HK-2 (cell line): Measurements from ENCODE around the gene B4GALT1.
"Not testable (repeated sequence)": the region's sequence is repeated elsewhere in the genome, so short reads cannot be mapped to it uniquely, and the experiment has no call there.

ENCODE experiments used
- DNase-seq: peaks from one replicate; pipeline ENCODE4 v3.0.0-alpha.2; 2018; ENCODE audit not compliant: unreplicated experiment

The B4GALT1 gene

DNA sequence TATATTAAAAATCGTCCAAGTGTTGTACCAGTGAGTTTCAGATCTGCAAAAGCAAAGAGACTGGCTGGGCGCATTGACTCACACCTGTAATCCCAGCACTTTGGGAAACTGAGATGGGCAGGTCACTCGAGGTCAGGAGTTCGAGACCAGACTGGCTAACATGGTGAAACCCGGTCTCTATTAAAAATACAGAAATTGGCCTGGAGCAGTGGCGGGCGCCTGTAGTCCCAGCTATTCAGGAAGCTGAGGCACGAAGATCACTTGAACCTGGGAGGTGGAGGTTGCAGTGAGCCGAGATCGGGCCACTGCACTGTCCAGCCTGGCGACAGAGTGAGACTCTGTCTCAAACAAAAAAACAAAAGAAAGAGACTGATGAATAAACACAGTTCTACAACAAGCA, 18.3 kb upstream of the B4GALT1 start:
- DNase-seq, result no peak

DNA sequence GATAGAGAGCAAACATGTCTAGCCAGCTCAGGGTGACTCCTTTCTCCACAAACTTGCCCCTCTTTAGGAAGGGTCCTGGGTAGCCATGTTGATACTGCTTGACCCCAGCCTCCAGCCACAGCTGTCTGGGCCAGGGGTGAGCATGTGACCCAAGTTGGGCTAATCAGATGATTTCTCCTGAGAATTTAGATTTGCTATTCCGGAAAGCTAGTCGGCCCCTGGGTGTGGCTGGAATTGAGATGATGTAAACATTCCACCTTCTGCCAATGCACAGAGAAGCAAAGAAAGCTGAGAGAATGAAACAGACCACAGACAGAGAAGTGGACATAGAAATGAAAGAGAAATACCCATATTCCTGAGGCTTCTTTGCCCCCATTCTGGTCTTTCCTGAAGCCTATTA, 17.8 kb upstream of the B4GALT1 start:
- no peak for DNase-seq

DNA sequence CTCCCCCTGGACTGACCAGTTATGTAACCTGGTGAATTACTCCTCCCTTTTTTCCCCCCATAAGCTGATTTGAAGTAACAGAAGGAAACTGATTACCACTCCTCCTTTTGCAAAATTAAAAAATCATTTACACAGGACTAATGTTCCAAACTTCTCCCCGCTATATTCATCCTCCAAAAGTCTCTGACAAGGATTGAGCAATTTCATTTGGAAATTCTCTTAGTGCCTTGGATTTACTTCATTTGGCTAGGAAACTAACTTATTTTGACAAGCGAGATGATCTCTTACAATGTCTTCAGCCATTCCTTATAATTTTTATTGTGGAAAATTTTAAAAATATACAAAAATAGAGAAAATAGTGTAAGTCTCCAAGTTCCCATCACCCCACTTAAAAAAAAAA, 15.4 kb upstream of the B4GALT1 start:
- DNase-seq, result no peak

DNA sequence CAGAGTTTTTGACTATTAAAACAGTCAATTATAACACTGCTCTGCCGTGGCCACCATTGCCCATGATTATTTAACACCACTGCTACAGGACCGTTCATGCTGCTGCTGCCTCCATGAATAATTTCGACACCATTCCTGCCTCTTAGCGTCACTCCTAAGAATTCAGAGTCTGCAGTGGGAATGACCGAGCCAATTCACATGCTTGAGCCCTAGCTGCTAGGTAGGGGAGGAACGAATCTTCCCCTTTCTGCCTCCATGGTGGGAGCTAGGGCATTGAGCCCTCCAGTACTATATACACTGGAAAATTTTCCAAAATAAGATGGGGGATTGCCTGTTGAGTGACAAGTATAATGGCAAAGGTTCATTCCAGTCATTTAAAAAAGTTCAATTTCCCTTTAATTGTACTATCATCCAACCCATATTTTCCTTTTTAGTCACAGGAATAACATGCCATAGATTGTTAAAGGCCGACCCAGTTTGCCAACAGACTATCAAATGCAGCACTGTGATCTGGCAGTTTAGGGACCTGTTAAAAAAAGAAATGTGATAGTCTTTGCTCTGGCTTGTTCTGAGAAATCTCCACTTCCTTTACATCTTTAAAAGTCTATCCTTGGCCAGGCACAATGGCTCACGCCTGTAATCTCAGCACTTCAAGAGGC, 13.5 kb upstream of the B4GALT1 start:
- DNase-seq, result no peak

DNA sequence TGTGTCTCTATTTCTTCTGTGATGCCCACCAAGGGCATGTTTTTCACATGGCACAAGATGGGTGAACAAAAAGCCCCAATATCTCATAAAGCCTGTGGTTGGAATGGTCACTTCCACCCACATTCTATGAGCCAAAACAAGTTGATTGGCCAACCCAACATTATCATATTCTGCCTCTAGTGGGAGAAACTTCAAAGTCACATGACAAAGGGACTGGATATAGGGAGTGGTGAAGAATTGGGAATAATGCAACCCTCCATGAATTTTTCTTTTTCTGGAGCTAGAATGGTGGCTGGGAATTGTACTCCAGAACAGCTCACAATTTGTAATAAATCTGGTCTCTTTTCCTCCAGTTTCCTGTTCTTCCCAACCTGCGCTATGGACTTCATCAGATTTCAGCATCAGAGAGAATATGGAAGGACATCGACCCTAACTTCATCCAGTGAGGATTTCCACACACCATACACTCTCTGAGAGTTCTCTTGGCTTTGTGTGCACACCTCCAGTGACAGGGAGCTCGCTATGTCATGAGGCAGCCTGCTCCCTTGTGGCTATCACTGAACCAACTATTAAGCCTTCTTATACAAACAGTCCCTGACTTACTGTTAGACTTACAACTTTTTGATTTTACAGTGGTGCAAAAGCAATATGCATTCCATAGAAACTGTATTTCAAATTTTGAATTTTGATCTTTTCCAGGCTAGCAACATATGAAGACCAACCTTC, 12.0 kb upstream of the B4GALT1 start:
- DNase-seq, result no peak

DNA sequence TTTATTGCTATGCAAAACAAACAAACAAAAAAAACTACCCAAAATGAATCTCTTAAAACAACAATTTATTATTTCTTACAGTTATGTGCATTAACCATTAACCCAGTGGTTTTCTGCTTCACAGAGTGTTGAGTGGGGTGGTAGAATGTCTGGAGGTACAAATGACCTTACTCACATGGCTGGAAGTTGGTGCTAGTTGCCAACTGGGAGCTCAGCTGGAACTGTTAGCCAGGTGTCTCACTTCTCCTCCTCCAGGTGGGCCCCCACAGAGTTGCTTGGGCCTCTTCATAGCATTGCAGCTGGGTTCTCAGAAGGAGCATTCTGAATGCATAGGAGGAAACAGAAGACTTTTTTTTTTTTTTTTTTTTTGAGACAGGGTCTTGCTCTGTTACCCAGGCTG, 10.5 kb upstream of the B4GALT1 start:
- DNase-seq, result no peak

DNA sequence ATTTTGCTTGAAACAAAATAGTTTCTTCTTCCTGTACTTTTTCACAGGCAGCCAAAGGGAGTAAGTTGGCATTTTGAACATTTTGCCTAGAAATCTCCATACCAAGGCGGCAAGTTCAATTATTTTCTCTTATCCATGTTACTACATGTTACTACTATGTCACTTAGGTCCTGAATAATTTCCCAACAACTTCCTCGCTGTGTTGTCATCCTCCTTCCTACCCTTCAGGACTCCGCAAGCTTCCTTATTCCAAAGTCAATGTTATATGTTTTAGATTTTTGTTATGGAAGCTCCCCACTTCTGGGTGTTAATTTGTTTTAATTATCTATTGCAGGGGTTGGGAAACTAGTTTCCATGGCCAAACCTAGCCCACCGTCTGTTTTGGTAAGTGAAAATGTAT, 9.9 kb upstream of the B4GALT1 start:
- DNase-seq, result no peak

DNA sequence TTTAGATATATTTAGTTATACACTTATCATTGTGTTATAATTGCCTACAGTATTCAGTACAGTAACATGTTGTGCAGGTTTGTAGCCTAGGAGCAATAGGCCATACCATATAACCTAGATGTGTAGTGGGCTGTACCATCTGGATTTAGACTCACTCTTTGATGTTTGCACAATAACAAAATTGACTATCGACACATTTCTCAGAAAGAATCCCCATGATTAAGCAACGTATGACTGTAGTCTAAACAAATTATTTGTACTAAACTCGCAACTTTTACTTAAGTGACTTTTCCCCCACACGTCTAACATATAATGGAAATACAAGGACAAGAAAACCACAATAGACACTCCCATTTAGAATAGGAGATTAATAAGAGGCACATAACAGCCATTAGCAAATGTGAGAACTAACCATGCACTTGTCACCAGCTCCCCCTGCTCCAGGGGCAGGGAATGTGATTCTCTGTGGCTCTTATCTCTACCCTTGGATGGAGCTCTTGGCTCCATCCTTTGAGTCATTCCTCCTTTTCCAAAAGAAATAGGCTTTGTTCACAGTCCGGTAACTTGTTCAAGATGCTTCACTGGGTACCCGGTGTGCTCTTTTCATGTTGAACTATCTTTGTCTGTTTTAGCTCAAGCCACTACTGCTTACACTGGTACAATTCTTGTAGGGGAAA, 8.7 kb upstream of the B4GALT1 start:
- DNase-seq, result no peak

DNA sequence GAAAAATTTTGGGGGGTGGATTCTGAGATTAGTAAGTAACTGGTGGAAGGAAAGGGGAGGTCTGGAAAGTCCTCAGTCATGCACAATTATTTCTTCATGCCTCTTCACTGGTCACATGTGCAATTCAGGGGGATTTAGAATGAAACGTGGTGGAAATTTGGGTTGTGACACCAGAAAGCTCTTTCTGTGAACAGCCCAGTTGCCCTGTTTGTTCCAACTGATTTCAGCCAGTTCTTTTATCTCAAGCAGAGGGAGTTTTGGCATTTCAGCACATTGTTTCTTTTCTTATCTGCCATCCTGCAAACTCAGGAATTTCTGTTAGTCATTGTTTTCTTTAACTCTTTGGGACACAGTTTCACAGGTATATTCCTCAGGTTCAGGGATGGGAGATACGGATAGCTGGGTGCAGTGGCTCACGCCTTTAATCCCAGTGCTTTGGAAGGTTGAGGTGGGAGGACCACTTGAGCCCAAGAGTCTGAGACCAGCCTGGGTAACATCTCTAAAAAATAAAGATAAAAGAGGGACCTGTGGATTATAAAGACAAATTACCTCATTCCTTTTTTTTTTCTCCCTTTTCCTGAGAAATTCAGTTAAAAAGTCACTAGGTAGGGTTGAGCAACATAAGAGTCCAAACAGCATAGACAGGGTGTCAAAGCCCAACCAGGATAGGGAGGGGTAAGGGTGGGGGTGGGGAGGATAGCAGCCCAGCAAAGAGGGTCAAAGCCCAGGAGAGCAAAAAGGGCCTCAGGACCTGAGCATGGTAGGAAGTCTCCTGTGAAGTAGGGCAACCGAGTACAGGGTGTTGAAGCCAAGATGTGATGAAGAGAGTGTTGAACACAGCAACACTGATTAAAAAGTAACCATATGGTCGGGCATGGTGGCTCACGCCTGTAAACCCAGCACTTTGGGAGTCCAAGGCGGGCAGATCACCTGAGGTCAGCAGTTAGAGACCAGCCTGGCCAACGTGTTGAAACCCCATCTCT, 5.4 kb upstream of the B4GALT1 start:
- DNase-seq, result no peak

DNA sequence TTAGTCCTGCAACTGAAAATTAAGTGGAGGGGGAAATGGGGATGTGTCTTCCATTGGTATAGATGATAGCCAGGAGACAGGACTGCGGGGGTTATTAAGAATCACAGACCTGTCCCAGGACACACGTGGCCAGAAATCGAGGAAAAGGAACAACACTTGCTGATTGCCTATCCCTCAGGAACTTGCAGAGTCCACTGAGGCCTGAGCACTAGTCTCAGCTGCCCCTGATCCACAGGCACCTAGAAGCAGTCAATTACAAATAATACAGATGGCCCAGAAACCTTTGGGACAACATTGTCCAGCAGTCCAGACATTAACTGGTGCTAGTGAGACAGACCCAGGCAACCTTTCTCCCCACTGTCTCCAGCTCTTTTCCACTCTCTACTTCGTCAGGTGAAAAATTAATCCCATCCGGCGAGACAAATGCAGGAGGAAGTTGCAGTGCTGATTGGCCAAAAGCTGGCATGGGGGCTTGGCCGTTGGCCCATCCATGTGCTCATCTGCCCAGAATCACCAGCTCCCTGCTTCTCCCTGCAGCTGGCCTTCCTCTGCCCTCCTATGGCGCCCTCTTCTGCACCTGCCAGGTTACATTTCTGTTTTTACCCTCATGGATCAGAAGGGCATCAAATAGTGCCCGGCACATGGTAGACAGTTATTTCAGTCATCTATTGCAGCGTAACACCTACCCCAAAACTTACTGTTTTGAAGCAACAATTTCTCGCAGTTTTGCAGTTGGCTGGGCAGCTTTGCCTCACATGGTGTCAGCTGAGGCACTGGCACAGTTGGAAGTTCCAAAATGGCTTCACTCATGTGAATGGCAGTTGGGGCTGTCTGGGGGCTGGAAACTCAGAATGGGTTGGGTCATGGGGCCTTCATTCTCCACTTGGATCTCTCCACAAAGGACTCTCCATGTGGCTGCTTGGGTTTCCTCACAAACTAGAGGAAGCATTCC, 3.6 kb upstream of the B4GALT1 start:
- DNase-seq, result peak; percentile 56

DNA sequence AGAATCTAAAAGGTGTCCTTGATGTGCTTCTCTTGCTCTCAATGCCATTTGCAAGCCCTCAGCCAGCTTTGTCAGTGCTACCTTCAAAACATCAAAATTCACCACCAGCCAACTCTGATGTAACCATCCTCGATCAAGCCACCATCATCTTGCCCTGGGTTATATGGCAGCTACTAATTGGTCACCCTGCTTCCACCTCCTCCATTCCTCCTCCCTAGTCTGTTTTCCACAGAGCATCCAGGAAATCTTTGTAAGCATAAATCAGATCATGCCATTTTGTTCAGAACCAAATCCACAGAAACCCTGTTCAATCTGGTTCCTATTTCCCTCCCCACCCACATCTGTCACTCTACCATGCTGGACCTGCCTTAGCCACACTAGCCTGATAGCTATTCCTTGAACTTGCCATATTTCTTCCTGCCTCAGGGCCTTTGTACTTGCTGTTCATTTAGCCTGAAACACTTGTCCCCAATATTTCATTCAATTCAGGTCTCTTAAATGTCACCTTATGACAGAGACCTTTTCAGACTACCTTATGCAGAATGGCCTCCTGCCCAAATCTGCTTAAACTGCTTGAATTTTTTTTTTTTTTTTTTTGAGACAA, 1.9 kb upstream of the B4GALT1 start:
- no peak for DNase-seq

DNA sequence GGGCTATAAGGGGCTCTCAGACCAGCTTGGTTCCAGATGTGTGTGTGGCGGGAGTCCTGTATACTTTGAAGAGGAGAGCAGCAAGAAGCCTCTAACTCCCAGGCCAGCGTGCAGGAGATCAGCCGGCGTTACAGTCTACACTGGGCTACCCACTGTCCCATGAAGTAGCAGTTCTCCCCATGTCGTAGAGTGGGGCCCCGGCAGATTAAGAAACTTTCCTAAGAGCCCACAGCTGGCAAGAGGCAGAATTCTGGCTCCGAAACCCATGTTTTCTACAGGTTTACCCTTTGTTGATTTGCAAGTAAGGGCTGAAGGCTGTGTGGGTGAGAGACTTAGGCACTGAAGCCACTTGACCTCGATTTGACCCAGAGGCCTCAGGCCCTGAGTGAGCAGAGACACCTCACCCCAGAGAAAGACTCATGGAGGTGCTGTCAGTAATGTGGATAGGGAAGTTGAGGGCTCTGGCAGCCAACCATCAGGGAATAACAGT, 881 bp upstream of the B4GALT1 start:
- DNase-seq, result no peak

DNA sequence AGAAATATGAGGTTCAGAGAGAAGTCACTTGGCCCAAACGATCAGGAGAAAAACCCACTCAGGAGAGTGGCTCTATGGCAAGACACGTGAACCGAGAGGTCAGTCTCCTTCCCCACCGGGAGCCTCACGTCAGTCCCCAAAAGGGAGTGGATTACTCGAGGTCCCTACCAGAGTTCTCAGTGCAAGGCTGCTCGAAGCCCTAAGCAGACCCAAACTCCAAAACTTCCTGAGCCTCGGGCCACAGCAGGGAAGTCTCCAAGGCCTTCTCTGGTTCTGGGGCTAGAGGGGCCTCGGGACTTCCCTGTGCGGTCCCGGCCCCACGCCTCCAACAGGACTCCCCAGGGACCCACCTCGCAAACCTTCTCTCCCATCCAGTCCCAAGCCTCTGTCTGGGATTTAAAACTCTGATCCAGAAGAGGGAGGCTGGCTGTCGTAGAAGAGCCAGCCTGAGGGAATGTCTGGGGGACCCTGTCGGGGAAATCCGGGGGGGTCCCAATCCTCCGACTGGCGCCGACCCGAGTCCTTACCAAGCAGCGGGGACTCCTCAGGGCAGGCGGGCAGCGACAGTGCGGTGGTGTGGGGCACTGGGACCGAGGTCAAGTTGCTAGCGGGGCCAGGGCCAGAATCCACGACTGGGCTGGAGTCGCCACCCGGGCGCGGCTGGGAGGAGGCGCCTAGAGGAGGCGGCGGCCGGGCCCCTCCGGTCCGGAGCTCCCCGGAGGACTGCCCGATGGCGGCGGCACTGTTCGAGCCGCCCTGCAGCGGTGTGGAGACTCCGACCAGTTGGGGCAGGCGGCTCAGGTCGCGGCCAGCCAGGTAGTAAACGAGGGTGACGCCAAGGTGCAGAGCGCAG, 679 bp downstream of the B4GALT1 start:
- DNase-seq, result no peak

DNA sequence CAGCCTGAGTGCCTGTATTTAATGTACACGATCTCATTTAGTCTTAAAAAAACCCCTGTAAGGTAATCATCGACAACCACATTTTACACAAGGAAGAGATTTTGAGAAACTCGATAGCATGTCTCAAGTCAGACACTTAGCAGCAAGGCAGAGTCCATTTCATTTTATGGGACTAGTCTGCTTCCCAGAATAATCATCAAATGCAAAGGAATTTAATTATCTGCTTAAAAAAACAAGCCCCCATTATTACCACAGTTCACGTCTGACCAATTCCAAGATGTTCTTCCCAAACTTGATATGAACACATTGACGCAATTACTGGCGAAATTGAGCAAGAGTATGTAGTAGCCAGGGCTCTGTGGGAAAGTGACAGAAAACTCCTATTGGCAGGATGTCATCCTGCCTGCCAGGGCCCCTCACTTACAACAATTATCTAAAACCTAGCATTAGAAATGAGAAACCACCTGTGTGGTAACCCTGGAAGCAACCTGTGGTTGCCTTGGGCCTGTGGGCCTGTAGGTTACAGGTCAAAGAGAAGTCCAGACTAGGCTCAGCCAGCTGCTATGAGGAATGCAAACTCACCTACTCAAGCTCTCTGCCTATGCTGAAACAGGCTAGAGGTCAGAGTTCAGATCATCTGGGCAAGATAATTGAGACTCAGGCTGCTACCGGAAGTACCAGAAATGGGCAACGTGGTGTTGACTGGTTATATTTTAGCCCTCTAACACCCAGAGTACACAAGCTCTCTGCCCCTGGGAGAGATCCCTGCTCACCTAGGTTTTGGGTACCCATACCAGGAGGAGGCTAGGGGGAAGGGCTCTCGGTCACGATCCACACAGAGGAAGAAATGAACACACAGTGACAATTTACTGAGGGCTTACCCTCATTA, 1.6 kb downstream of the B4GALT1 start:
- DNase-seq, result no peak

DNA sequence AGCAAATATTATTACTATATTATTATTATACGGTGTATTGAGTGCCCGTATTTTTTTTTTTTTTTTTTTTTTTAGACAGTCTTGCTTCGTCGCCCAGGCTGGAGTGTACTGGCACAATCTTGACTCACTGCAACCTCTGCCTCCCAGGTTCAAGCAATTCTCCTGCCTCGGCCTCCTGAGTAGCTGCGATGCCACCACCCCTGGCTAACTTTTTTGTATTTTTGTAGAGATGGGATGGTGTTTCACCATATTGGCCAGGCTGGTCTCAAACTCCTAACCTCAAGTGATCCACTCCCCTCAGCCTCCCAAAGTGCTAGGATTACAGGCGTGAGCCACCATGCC, 2.2 kb downstream of the B4GALT1 start:
- not testable (repeated sequence) for DNase-seq

DNA sequence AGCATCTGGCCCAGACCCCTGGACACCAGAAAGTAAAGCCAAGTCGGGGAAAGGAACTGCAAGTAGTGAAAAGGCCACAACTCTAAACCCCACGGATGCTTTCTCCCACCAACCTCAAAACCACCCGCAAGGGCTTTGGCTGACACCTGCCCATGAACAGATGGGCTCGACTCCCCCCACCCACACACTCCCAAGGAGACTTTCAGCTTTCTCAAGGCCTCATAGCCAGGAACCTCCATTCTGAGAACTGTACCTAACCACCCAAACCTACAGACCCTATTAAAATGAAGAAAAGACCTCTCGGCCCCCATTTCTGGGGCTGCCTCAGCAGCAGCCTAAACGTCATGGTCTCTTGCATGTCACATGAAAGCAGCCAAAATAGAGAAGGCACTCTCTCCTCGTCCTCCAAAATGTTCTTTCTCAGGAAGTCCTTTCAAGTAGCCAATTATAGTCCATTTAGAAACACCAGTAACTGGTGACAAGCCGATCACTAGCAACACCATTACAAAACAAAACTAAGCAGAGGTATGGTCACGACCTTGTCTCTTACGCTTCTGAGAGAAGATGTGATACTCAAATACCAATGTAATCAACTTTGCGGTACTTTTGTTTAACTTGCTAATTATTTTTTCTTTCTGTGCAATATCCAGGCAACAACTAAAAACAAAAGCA, 2.9 kb downstream of the B4GALT1 start:
- DNase-seq, result no peak

DNA sequence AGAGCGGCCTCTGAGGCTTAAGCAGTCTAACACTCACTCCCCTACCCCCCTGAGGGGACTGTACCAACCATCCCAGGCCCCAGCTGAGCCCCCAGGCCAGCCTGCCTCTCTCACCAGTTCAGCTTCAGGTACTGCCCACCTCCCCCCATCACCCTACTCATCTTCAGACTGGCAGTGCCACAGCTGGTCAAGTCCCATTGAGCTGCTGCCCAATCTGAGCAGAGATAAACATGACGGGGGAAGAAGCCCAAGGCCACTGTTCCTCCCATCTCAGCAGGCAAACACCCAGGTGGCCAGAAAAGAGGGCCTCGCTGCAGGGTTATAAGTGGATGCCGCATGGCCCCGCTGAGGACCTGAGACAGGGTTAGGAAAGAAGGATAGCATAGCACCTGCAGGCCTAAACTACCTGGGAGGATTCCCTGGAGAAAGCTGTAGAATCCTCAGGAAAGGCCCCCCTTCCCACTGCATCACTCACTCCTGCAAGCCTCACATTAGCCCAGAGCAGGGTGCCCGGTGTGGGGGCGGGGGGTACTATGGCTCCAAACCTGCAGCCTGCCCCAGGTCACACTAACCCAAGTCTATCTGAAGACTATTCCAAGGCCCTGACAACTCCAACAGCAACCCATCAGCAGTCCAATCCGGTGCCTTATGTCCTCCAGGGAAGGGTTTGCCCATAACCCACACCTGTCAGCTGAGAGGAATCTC, 3.6 kb downstream of the B4GALT1 start:
- DNase-seq, result no peak
